Heart right ventricle (tissue), 16 donors: Measurements from ENCODE around the gene KLHL17. TPM values are rescaled to one million over a fixed set of nuclear protein-coding genes. Genes with fewer than 3 reads are reported as not detected.
"Not testable (repeated sequence)": the region's sequence is repeated elsewhere in the genome, so short reads cannot be mapped to it uniquely, and the experiment has no call there.

Experiments
- ATAC-seq, 8 donors: fragments of 200-7000 bp; cut with Tn5 transposase; one replicate each; pipeline ENCODE4 v1.9.1; 2020; ENCODE audit warnings: mild to moderate bottlenecking in 8 of 8, moderate library complexity in 8 of 8, moderate number of reproducible peaks in 1 of 8
- DNase-seq, 2 donors: peaks; one replicate each; pipeline ENCODE4 v3.0.0-alpha.2; 2020
- H3K27ac ChIP-seq, 10 donors: fragments of 200-600 bp; sonication (generic) in 2 of 10; one replicate each; pipeline versions ENCODE4 v1.5.0 to v1.8.0; 2020 to 2022; ENCODE audit warnings: mild to moderate bottlenecking in 3 of 10
- H3K27me3 ChIP-seq, 7 donors: fragments of 200-600 bp; one replicate each; pipeline ENCODE4 v1.8.0; 2021 to 2022; ENCODE audit warnings: mild to moderate bottlenecking in 2 of 7
- H3K36me3 ChIP-seq, 9 donors: fragments of 200-600 bp; sonication (generic) in 1 of 9; one replicate each; pipeline versions ENCODE4 v1.5.0 to v1.8.0; 2020 to 2022; ENCODE audit warnings: mild to moderate bottlenecking in 2 of 9
- H3K4me1 ChIP-seq, 9 donors: fragments of 200-600 bp; sonication (generic) in 1 of 9; one replicate each; pipeline versions ENCODE4 v1.5.0 to v1.8.0; 2020 to 2022; ENCODE audit warnings: mild to moderate bottlenecking in 4 of 9
- H3K4me3 ChIP-seq, 10 donors: fragments of 200-600 bp; sonication (generic) in 2 of 10; one replicate each; pipeline versions ENCODE4 v1.5.0 to v1.8.0; 2020 to 2022; ENCODE audit warnings: mild to moderate bottlenecking in 7 of 10, moderate library complexity in 2 of 10
- H3K9me3 ChIP-seq, 11 donors: fragments of 200-600 bp in 10 of 11; sonication (generic) in 2 of 11; one replicate each; pipeline versions ENCODE4 v1.5.0 to v1.8.0; 2013 to 2022; ENCODE audit warnings: mild to moderate bottlenecking in 2 of 11, control low read depth in 1 of 11, moderate library complexity in 1 of 11
- WGBS, 2 donors: extraction: QIAGEN DNeasy Blood & Tissue Kit; methylation state at CpG; one replicate each; pipeline ENCODE4 v1.1.7; 2013; ENCODE audit warnings: inconsistent platforms in 1 of 2; 5-methylcytosine and 5-hydroxymethylcytosine counted together
- intact Hi-C, 10 donors: fragments of 100-400 bp; cut with DNase I; formaldehyde crosslinking; loops; one replicate each; pipeline versions ENCODE4 v1.11.1 to v1.14.2; 2022
- polyA plus RNA-seq, 2 donors: library from polyadenylated mRNA; stranded (reverse); fragments of 200-250 nt; gene quantifications; one replicate each; pipeline ENCODE4 v1.2.3, GENCODE V29; 2013
- total RNA-seq, 10 donors: library from RNA; stranded (reverse); fragmentation: NEBNext Ultra II Directional in 3 of 10; extraction: Animal tissue kit (Norgen Biotek cat#: 25700) in 3 of 10; gene quantifications; one replicate each; pipeline versions ENCODE4 v1.2.1 to v1.2.4, GENCODE V29; 2021 to 2023
- TF ChIP-seq, protein P1 (sequence below), 9 donors: fragments of 200-600 bp; sonication (generic) in 2 of 9; IDR thresholded peaks; one replicate each; pipeline versions ENCODE4 v1.5.0 to v1.8.0; 2021 to 2022; ENCODE audit warnings: antibody characterized with exemption in 9 of 9, mild to moderate bottlenecking in 5 of 9, moderate library complexity in 1 of 9
- donor health status: Arrhythmogenic right ventricular cardiomyopathy.
- donor health status: ischemic (EF 13 %, LVEDD 7.1; RV severe dilation, severe dysfunction).
- donor health status: healthy with polysubstance abuse.
- donor health status: DM: no; HTN: yes; CAD: no.
- donor health status: DM: no; HTN: no; CAD: no.
- donor health status: ischemic (EF 25% LVEDD 6.9; RV normal size, moderate dysfunction).
- donor health status: ischemic (EF 25% LVEDD 5.7; RV mildly dilated, moderate dysfunction).
- donor health status: healthy.
- donor health status: DM: yes; HTN: yes; CAD: no.
- donor health status: Ischemic cardiomyopathy.
- donor health status: ischemic (EF 35%, LVEDD 5.7; RV mildly dilated, moderate dysfunction).
- donor health status: nonischemic (EF 11% LVEDD 7.7; RV severe dilation, severe dysfunction).
- donor health status: DM: yes; HTN: yes; CAD: no.
- donor health status: PGD.
- donor health status: ischemic (EF 29% LVEDD 5.4; RV normal size, mild dysfunction).
- donor health status: nonischemic (EF 23%, LVEDD 6.1; RV moderate dilation, normal function).

The KLHL17 gene
- total and polyA plus RNA-seq, 12 donors: 1.3 to 10.2 (median 3.7) TPM

DNA sequence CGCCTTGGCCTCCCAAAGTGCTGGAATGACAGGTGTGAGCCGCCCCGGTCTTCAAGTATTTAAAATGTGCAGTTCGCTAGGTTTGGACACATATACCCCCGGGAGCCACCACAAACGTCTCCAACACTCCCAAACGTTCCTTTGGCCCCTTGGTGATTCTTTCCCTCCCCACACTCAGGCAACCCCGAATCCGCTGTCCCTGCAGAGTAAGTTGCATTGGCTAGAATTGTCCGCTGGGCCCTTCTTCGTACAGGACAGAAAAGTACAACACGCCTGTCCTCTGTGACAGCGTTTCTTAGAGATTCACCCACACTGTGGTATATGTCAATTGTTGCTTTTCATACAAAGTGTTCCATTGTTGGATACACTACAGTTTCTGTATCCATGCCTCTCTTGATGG, 24.7 kb downstream of the KLHL17 start:
- H3K4me3 ChIP-seq: no peak overlapping the region
- TF ChIP-seq, protein P1, sequence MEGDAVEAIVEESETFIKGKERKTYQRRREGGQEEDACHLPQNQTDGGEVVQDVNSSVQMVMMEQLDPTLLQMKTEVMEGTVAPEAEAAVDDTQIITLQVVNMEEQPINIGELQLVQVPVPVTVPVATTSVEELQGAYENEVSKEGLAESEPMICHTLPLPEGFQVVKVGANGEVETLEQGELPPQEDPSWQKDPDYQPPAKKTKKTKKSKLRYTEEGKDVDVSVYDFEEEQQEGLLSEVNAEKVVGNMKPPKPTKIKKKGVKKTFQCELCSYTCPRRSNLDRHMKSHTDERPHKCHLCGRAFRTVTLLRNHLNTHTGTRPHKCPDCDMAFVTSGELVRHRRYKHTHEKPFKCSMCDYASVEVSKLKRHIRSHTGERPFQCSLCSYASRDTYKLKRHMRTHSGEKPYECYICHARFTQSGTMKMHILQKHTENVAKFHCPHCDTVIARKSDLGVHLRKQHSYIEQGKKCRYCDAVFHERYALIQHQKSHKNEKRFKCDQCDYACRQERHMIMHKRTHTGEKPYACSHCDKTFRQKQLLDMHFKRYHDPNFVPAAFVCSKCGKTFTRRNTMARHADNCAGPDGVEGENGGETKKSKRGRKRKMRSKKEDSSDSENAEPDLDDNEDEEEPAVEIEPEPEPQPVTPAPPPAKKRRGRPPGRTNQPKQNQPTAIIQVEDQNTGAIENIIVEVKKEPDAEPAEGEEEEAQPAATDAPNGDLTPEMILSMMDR (IDR thresholded peaks at IDR 0.05): no peak
- H3K27me3 ChIP-seq: peaks cover 0 to 31% (median 7%) of the 10 kb centered on the region in 7 donors
- H3K27ac ChIP-seq: no peak overlapping the region
- H3K36me3 ChIP-seq: no peaks in the 10 kb centered on the region
- H3K4me1 ChIP-seq: peaks cover 0 to 30% (median 3%) of the 10 kb centered on the region in 9 donors
- peaks cover 0 to 5% (median 0%) of the 10 kb centered on the region in 11 donors for H3K9me3 ChIP-seq
- 76 to 77% methylated on average over 13 of the region's 13 CpGs for WGBS, 2 donors
- DNase-seq (no peak), ATAC-seq (no peak)
- intact Hi-C loops: loop anchor here in 5 of 10 donors (1.0 to 2.0 kb wide), 2 partner anchors 78 kb away; no protein-coding TSS in a partner anchor

DNA sequence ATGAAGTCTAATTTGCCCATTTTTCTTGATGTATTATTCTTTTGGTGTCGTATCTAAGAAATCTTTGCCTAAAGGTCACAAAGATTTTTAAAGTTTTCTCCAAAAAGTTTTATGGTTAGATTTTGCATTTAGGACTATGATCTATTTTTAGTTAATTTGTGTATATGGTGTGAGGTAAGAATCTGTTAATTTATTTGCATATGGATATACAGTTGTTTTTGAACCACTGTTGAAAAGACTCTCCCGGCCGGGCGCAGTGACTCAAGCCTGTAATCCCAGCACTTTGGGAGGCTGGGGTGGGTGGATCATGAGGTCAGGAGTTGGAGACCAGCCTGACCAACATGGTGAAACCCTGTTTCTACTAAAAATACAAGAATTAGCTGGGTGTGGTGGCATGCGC, 27.7 kb downstream of the KLHL17 start:
- DNase-seq, H3K4me3 ChIP-seq, H3K36me3 ChIP-seq, ATAC-seq, H3K27ac ChIP-seq, intact Hi-C loops: not testable (repeated sequence)
- WGBS, 2 donors: 85 to 89% methylated on average over 5 of the region's 5 CpGs
- Histone ChIP-seq H3K4me1 (peaks cover 0 to 13% (median 0%) of the 10 kb centered on the region in 9 donors), H3K27me3 (peaks cover 0 to 32% (median 2%) of the 10 kb centered on the region in 7 donors), H3K9me3 (peaks cover 0 to 19% (median 4%) of the 10 kb centered on the region in 11 donors)

DNA sequence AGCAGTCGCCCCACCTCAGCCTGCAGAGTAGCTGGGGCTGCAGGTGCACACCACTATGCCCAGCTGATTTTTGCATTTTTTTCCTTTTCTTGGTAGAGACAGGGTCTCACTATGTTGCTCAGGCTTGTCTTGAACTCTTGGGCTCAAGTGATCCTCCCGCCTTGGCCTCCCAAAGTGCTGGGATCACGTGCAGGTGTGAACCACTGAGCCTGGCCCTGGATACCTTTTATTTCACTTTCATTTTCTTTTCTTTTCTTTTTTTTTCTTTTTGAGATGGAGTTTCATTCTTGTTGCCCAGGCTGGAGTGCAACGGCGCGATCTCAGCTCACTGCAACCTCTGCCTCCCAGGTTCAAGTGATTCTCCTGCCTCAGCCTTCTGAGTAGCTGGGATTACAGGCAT, 30.9 kb downstream of the KLHL17 start:
- not testable (repeated sequence) for H3K4me3 ChIP-seq, DNase-seq, H3K4me1 ChIP-seq, ATAC-seq, H3K36me3 ChIP-seq, H3K27ac ChIP-seq
- intact Hi-C loops: loop anchor here in 1 of 10 donors (5.0 kb wide), 1 partner anchor 36 kb away; no protein-coding TSS in a partner anchor
- peaks cover 0 to 19% (median 4%) of the 10 kb centered on the region in 11 donors for H3K9me3 ChIP-seq
- H3K27me3 ChIP-seq: peaks cover 0 to 33% (median 0%) of the 10 kb centered on the region in 7 donors
- 90 to 95% methylated on average over 6 of the region's 6 CpGs for WGBS, 2 donors

DNA sequence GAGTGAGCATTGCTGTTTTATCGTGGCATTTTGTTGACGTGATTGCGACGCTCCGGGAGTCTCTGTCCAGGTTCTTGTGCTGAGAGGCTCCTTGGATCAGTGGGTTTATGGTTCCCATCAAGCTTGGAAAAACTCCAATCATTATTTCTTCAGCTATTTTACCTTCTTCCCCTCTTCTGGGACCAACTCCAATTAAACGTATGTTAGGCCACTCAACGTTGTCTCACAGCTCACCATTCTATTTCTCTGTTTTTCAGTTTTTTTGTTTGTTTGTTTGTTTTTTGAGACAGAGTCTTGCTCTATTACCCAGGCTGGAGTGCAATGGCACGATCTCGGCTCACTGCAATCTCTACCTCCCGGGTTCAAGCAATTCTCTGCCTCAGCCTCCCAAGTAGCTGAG, 31.5 kb downstream of the KLHL17 start:
- H3K36me3 ChIP-seq: no peaks in the 10 kb centered on the region
- H3K9me3 ChIP-seq: peaks cover 0 to 19% (median 4%) of the 10 kb centered on the region in 11 donors
- intact Hi-C loops: loop anchor here in 1 of 10 donors (5.0 kb wide), 1 partner anchor 35 kb away; no protein-coding TSS in a partner anchor
- no peak overlapping the region for H3K4me3 ChIP-seq
- no peak overlapping the region for H3K27ac ChIP-seq
- no peak for DNase-seq
- peaks cover 0 to 3% (median 0%) of the 10 kb centered on the region in 9 donors for H3K4me1 ChIP-seq
- 95 to 96% methylated on average over 10 of the region's 10 CpGs for WGBS, 2 donors
- TF ChIP-seq, protein P1 (IDR thresholded peaks at IDR 0.05): no peak
- H3K27me3 ChIP-seq: peaks cover 0 to 36% (median 0%) of the 10 kb centered on the region in 7 donors
- ATAC-seq: no peak

DNA sequence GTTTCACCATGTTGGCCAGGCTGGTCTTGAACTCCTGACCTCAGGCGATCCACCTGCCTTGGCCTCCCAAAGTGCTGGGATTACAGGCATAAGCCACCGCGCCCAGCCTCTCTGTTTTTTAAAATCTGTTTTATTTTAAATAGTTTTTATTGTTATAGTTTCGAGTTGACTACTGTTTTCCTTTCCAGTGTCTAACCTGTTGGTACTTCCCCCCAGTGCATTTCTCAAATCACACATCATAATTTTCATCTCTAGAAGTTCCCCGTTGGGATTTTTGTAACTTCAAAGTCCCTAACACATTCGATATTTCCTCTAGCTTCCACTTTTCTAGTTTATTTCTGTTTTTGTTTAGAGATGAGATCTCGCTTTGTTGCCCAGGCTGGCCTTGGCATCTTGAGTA, 32.0 kb downstream of the KLHL17 start:
- ATAC-seq (no peak), DNase-seq (no peak)
- intact Hi-C loops: loop anchor here in 1 of 10 donors (5.0 kb wide), 1 partner anchor 35 kb away; no protein-coding TSS in a partner anchor
- WGBS, 2 donors: 93% methylated on average over 7 of the region's 7 CpGs
- TF ChIP-seq, protein P1 (IDR thresholded peaks at IDR 0.05): no peak
- Histone ChIP-seq H3K4me3 (no peak overlapping the region), H3K27ac (no peak overlapping the region), H3K27me3 (peaks cover 0 to 40% (median 0%) of the 10 kb centered on the region in 7 donors), H3K9me3 (peaks cover 0 to 19% (median 4%) of the 10 kb centered on the region in 11 donors), H3K36me3 (peaks cover 0 to under 1% (median 0%) of the 10 kb centered on the region in 9 donors), H3K4me1 (peaks cover 0 to 7% (median under 1%) of the 10 kb centered on the region in 9 donors)
